Measurements from ENCODE around the gene MRPL18. TPM values are rescaled to one million over a fixed set of nuclear protein-coding genes. Genes with fewer than 3 reads are reported as not detected.

Gene MRPL18
- total and polyA plus RNA-seq, 2 of the 8 experiments (the other 6 are each of a cell fraction or from before 2014, with no cell fraction given), result 58.7 to 79.8 TPM

DNA sequence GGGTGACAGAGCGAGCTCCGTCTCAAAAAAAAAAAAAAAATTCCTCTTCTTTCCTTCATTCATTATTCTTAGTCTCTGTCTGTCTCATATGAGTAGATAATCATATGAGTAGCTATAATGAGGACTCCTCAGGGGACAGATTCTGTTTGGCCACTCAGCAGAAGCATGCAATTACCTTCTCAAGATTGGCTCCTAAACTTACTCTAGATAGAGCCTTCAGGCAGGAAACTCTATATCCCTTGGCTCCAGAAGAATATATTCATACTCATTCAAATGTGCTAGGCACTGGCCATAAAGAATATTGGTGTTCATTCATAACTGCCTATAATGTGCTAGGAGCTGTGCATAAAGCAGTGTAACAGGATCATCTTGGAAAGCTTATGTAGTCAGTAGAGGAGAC is 30.6 kb upstream of the MRPL18 start:
- Histone ChIP-seq H2AFZ (ENCODE audit: low read length) (no peak overlapping the region), H2BK15ac (ENCODE audit: low read length) (no peak overlapping the region), H3K4me3 (ENCODE audit: extremely low read depth in 1 of 4, insufficient read depth in 2 of 4, low read depth in 3 of 4, low read length in 4 of 4) (no peak overlapping the region), H2BK12ac (ENCODE audit: low read depth, low read length) (no peak overlapping the region), H4K91ac (replicated peaks; ENCODE audit: insufficient read length, low read length) (no peak overlapping the region), H3K23ac (ENCODE audit: insufficient read length) (no peak overlapping the region), H3K79me2 (ENCODE audit: control insufficient read depth in 1 of 2, insufficient read depth in 2 of 2, low read length in 2 of 2) (peaks cover 0 to 13% of the 10 kb centered on the region in 2 experiments; a peak in 2 of 4 replicates), H3K23me2 (ENCODE audit: low read depth, low read length) (peaks cover 11% of the 10 kb centered on the region), H3K4me1 (replicated peaks in 1 of 4; ENCODE audit: control insufficient read depth in 3 of 4, insufficient read depth in 4 of 4, low read length in 3 of 4) (peaks cover 6 to 15% (median 12%) of the 10 kb centered on the region in 4 experiments; a peak in 6 of 7 replicates), H3K36me3 (ENCODE audit: control insufficient read depth in 2 of 4, insufficient read depth in 4 of 4, low read length in 3 of 4) (peaks cover 10 to 59% (median 32%) of the 10 kb centered on the region in 4 experiments), H3K9me3 (ENCODE audit: insufficient read depth in 2 of 2, low read depth in 1 of 2, low read length in 1 of 2) (no peaks in the 10 kb centered on the region), H4K8ac (ENCODE audit: extremely low read depth, insufficient read depth, low read length) (no peak overlapping the region), H3K79me1 (ENCODE audit: low read depth, low read length) (peaks cover 7% of the 10 kb centered on the region; the same call in 1 of the 2 replicates), H4K20me1 (replicated peaks in 1 of 2; ENCODE audit: control insufficient read depth in 1 of 2, insufficient read depth in 2 of 2, low read length in 2 of 2) (peaks cover 0 to 7% of the 10 kb centered on the region in 2 experiments), H2BK20ac (ENCODE audit: low read length) (no peak overlapping the region), H2AK5ac (ENCODE audit: low read depth, low read length) (no peak overlapping the region), H3K56ac (replicated peaks; ENCODE audit: insufficient read length, low read depth, low read length) (no peak overlapping the region), H2BK5ac (ENCODE audit: low read depth, low read length) (no peak overlapping the region), H3K4ac (replicated peaks; ENCODE audit: insufficient read length, low read depth, low read length) (no peak overlapping the region), H3K4me2 (ENCODE audit: insufficient read depth in 1 of 2, low read depth in 2 of 2, low read length in 2 of 2) (no peak overlapping the region; a peak in 1 of 4 replicates), H3K9ac (replicated peaks in 1 of 4; ENCODE audit: extremely low read depth in 1 of 4, low read depth in 3 of 4, low read length in 3 of 4) (no peak overlapping the region), H3K18ac (ENCODE audit: extremely low read depth, low read length) (no peak overlapping the region), H3K14ac (ENCODE audit: insufficient read length) (no peak overlapping the region), H2BK120ac (replicated peaks; ENCODE audit: low read depth, low read length) (no peak overlapping the region), H3K27ac (ENCODE audit: low read depth, low read length) (no peak overlapping the region), H4K5ac (ENCODE audit: insufficient read length, low read depth, low read length) (no peak overlapping the region), H3K27me3 (replicated peaks in 1 of 4; ENCODE audit: control insufficient read depth in 3 of 4, extremely low read depth in 1 of 4, insufficient read depth in 3 of 4, low read length in 3 of 4) (no peaks in the 10 kb centered on the region)
- ChIA-PET POLR2A (ENCODE audit: partially characterized antibody) (interaction anchor here (0.9 to 6.0 kb wide), 9 partner anchors 13 to 67 kb away, joined by 4 to 86 read pairs (median 10); partner anchors contain the start of genes MRPL18, SOD2, TCP1 and WTAP), CTCF (ENCODE audit: partially characterized antibody) (interaction anchor here (0.6 to 1.7 kb wide), 7 partner anchors 28 to 1898 kb away, joined by 3 to 6 read pairs (median 4); no protein-coding TSS in a partner anchor)
- TF ChIP-seq, protein P1, sequence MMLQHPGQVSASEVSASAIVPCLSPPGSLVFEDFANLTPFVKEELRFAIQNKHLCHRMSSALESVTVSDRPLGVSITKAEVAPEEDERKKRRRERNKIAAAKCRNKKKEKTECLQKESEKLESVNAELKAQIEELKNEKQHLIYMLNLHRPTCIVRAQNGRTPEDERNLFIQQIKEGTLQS (IDR thresholded peaks at IDR 0.05; ENCODE audit: insufficient read depth, low read depth, low read length), result no peak
- no peak for DNase-seq (ENCODE audit: low read depth in 1 of 2, low spot score in 2 of 2)
- FAIRE-seq, result no peak
- no CpG with 5 or more reads among the region's 2 CpGs for WGBS, 2 experiments (ENCODE audit: extremely low coverage in 1 of 2, insufficient coverage in 1 of 2, insufficient read length in 1 of 2, insufficient replicate concordance in 2 of 2, low coverage in 1 of 2, low lambda C conversion rate in 2 of 2, missing lambda C conversion rate in 1 of 2)

Measured in H1 (cell line).